ENCODE results near the gene TPSD1. TPM values are rescaled to one million over a fixed set of nuclear protein-coding genes. Genes with fewer than 3 reads are reported as not detected.

The TPSD1 gene
- total and polyA plus RNA-seq, 2 experiments from 2014 or later: not detected

DNA sequence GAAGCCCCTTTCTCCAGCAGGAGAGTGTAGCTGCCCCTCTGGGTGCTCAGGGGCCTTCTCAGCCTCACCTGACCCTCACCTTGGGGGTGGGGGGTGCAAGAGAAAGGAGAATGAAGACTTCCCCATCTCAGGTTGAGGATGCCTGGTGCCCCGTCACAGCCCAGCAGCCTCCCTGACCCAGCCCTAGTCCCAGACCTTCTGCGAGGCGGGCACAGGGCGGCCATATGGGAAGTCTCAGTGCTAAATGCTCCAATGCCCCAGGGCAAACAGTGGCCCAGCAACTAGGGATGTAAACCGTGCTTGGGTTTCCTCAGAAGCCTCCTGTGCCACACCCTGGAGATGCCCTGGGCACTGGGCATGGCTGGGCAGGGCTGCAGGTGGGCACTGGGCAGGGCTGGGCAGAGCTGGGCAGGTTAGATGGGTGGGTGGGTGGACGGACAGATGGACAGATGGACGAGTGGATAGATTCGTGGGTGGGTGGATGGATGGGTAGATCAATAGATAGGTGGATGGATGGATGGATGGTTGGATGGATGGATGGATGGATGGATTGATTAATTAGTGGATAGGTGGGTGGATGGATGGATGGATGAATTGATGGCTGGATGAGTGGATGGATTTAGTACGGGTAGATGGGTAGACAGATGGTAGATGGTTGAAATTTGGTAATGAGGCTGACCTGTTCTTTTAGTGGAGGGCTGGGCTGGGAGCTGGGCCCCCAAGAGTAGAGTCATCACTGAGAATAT, 16.8 kb downstream of the TPSD1 start:
- Histone ChIP-seq H3K27ac (no peak overlapping the region), H4K20me1 (ENCODE audit: insufficient read depth) (no peaks in the 10 kb centered on the region), H3K4me2 (ENCODE audit: unreplicated experiment) (no peak overlapping the region), H3K27me3 (replicated peaks; ENCODE audit: insufficient read depth) (no peaks in the 10 kb centered on the region; the same call in 1 of the 2 replicates), H3K4me3 (no peak overlapping the region), H3K4me1 (ENCODE audit: insufficient read depth) (no peaks in the 10 kb centered on the region), H3K79me2 (ENCODE audit: insufficient read depth) (no peaks in the 10 kb centered on the region), H3K9ac (no peak overlapping the region), H3K9me2 (ENCODE audit: insufficient read depth) (no peaks in the 10 kb centered on the region), H3K9me3 (ENCODE audit: low read depth) (no peaks in the 10 kb centered on the region), H2AFZ (no peak overlapping the region), H3F3A (ENCODE audit: insufficient read depth) (no peaks in the 10 kb centered on the region), H3K36me3 (ENCODE audit: low read depth) (no peaks in the 10 kb centered on the region)
- in situ Hi-C loops (cut with MboI): no loop called here
- DNase-seq: no peak
- 44 to 49% methylated on average over 7 to 9 of the region's 9 CpGs for WGBS, 2 experiments (ENCODE audit: low coverage in 1 of 2, low lambda C conversion rate in 2 of 2, missing lambda C conversion rate in 2 of 2)
- TF ChIP-seq EZH2phosphoT487 (IDR thresholded peaks at IDR 0.05; ENCODE audit: insufficient read depth, low read depth) (no peak), EZH2 (IDR thresholded peaks at IDR 0.05; ENCODE audit: insufficient read depth, poor library complexity, severe bottlenecking) (no peak)

DNA sequence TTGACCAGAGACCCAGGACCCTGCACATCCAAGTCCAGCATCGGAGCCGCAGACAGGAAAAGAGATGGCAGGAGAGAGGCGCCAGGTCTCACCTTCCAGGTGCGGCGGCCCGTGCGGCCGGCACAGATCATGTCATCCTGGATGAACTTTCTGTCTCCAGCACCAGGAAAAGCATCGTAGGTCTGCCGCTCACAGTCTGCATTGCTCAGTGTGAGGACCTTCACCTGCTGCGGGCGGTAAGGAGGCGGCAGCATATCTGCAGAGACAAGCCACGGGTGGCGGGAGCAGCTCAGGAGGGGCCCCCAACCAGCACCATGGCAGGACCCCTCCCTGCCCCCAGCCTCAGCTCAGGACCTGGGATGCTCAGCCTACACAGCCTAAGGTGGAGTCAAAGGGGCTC, 17.9 kb downstream of the TPSD1 start:
- Histone ChIP-seq H3K9me3 (ENCODE audit: low read depth) (no peaks in the 10 kb centered on the region), H3K4me2 (ENCODE audit: unreplicated experiment) (no peak overlapping the region), H3F3A (ENCODE audit: insufficient read depth) (no peaks in the 10 kb centered on the region), H3K79me2 (ENCODE audit: insufficient read depth) (no peaks in the 10 kb centered on the region), H3K4me1 (ENCODE audit: insufficient read depth) (no peaks in the 10 kb centered on the region), H3K27ac (no peak overlapping the region), H3K9me2 (ENCODE audit: insufficient read depth) (no peaks in the 10 kb centered on the region), H3K27me3 (replicated peaks; ENCODE audit: insufficient read depth) (no peaks in the 10 kb centered on the region; the same call in 1 of the 2 replicates), H3K9ac (no peak overlapping the region), H3K4me3 (no peak overlapping the region), H2AFZ (no peak overlapping the region), H4K20me1 (ENCODE audit: insufficient read depth) (no peaks in the 10 kb centered on the region), H3K36me3 (ENCODE audit: low read depth) (no peaks in the 10 kb centered on the region)
- TF ChIP-seq EZH2 (IDR thresholded peaks at IDR 0.05; ENCODE audit: insufficient read depth, poor library complexity, severe bottlenecking): no peak
- TF ChIP-seq EZH2phosphoT487 (IDR thresholded peaks at IDR 0.05; ENCODE audit: insufficient read depth, low read depth): no peak
- WGBS, 2 experiments (ENCODE audit: low coverage in 1 of 2, low lambda C conversion rate in 2 of 2, missing lambda C conversion rate in 2 of 2): 75 to 76% methylated on average over 15 of the region's 15 CpGs
- DNase-seq: no peak
- in situ Hi-C loops (cut with MboI): no loop called here

DNA sequence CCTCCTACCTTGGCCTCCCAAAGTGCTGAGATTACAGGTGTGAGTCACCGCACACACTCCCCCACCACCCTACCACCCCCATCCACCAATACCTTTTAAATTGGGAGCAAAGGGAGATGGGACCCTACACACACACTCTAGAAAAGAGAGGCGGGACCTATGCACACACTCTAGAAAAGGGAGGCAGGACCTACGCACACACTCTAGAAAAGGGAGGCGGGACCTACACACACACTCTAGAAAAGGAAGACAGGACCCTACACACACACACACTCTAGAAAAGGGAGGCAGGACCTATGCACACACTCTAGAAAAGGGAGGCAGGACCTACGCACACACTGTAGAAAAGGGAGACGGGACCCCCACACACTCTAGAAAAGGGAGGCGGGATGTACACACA, 18.9 kb downstream of the TPSD1 start:
- H3K27me3 ChIP-seq (replicated peaks; ENCODE audit: insufficient read depth): no peaks in the 10 kb centered on the region; the same call in 1 of the 2 replicates
- H3K27ac ChIP-seq: no peak overlapping the region
- no peaks in the 10 kb centered on the region for H3K9me3 ChIP-seq (ENCODE audit: low read depth)
- H2AFZ ChIP-seq: no peak overlapping the region
- no peak overlapping the region for H3K4me3 ChIP-seq
- H3K9me2 ChIP-seq (ENCODE audit: insufficient read depth): no peaks in the 10 kb centered on the region
- no peaks in the 10 kb centered on the region for H3F3A ChIP-seq (ENCODE audit: insufficient read depth)
- WGBS, 2 experiments (ENCODE audit: low coverage in 1 of 2, low lambda C conversion rate in 2 of 2, missing lambda C conversion rate in 2 of 2): 81 to 82% methylated on average over 7 of the region's 7 CpGs
- in situ Hi-C loops (cut with MboI): no loop called here
- H3K4me2 ChIP-seq (ENCODE audit: unreplicated experiment): no peak overlapping the region
- H3K36me3 ChIP-seq (ENCODE audit: low read depth): no peaks in the 10 kb centered on the region
- H3K4me1 ChIP-seq (ENCODE audit: insufficient read depth): no peaks in the 10 kb centered on the region
- no peak for TF ChIP-seq EZH2phosphoT487 (IDR thresholded peaks at IDR 0.05; ENCODE audit: insufficient read depth, low read depth)
- no peaks in the 10 kb centered on the region for H4K20me1 ChIP-seq (ENCODE audit: insufficient read depth)
- no peaks in the 10 kb centered on the region for H3K79me2 ChIP-seq (ENCODE audit: insufficient read depth)
- DNase-seq: no peak
- H3K9ac ChIP-seq: no peak overlapping the region

- TF ChIP-seq EZH2phosphoT487 (IDR thresholded peaks at IDR 0.05; ENCODE audit: insufficient read depth, low read depth) (no peak), EZH2 (IDR thresholded peaks at IDR 0.05; ENCODE audit: insufficient read depth, poor library complexity, severe bottlenecking) (no peak)
- no peak overlapping the region for H3K9ac ChIP-seq
- H3K4me3 ChIP-seq: no peak overlapping the region
- no peak for DNase-seq
- 69% methylated on average over 30 of the region's 30 CpGs for WGBS, 2 experiments (ENCODE audit: low coverage in 1 of 2, low lambda C conversion rate in 2 of 2, missing lambda C conversion rate in 2 of 2)
- no peaks in the 10 kb centered on the region for H3K9me2 ChIP-seq (ENCODE audit: insufficient read depth)
- H2AFZ ChIP-seq: no peak overlapping the region
- no peaks in the 10 kb centered on the region for H3K79me2 ChIP-seq (ENCODE audit: insufficient read depth)
- no peaks in the 10 kb centered on the region for H3K4me1 ChIP-seq (ENCODE audit: insufficient read depth)
- H3K27ac ChIP-seq: no peak overlapping the region
- H3K9me3 ChIP-seq (ENCODE audit: low read depth): no peaks in the 10 kb centered on the region
- no peaks in the 10 kb centered on the region for H3K36me3 ChIP-seq (ENCODE audit: low read depth)
- H3K4me2 ChIP-seq (ENCODE audit: unreplicated experiment): no peak overlapping the region
- H3F3A ChIP-seq (ENCODE audit: insufficient read depth): no peaks in the 10 kb centered on the region
- H3K27me3 ChIP-seq (replicated peaks; ENCODE audit: insufficient read depth): peaks cover 4% of the 10 kb centered on the region; the same call in 1 of the 2 replicates
- no peaks in the 10 kb centered on the region for H4K20me1 ChIP-seq (ENCODE audit: insufficient read depth)
- in situ Hi-C loops (cut with MboI): no loop called here
Measured at GRCh38 chr16:1275791-1276579, 20.1 kb downstream of the TPSD1 start.
